Germinal center (tissue), 1 donor: ENCODE measurements around the gene CACNB4.
"Not testable (repeated sequence)": the region's sequence is repeated elsewhere in the genome, so short reads cannot be mapped to it uniquely, and the experiment has no call there.

ENCODE experiments used
- DNase-seq: peaks from one replicate; pipeline ENCODE4 v3.0.0; 2012; ENCODE audit warnings: mixed read lengths, low spot score

CACNB4 gene

GRCh38 chr2:152050915-152051314 is 47.9 kb downstream of the CACNB4 start:
- no peak for DNase-seq

GRCh38 chr2:152050341-152050740 is 48.5 kb downstream of the CACNB4 start:
- DNase-seq: no peak

DNA sequence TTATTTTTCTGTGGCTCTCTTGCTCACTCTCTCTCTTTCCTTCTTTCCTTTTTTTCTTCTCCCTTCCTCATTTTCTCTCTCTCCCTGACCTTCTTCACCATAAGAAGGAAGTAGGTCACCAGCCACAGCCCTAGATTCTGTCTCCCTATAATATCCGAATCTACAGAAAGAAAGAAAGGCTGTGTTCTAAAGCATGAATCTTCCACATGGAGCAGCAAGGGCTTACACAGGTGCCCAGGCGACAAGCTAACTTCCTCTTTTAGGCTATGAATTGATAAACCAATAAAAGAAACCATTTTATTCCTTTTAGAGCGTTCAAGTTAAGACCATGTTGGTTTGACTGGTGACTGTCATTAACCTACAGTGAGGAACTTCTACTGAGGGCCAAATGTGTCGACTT is 49.3 kb downstream of the CACNB4 start:
- peak; percentile 17 for DNase-seq

GRCh38 chr2:152047824-152048471 is 50.9 kb downstream of the CACNB4 start:
- peak; percentile 34 for DNase-seq

GRCh38 chr2:152046940-152047339 is 51.9 kb downstream of the CACNB4 start:
- peak; percentile 35 for DNase-seq

- DNase-seq: no peak
Measured at GRCh38 chr2:152042636-152043615, 55.9 kb downstream of the CACNB4 start.

- no peak for DNase-seq
Measured at GRCh38 chr2:152038441-152038958, 60.3 kb downstream of the CACNB4 start.

DNA sequence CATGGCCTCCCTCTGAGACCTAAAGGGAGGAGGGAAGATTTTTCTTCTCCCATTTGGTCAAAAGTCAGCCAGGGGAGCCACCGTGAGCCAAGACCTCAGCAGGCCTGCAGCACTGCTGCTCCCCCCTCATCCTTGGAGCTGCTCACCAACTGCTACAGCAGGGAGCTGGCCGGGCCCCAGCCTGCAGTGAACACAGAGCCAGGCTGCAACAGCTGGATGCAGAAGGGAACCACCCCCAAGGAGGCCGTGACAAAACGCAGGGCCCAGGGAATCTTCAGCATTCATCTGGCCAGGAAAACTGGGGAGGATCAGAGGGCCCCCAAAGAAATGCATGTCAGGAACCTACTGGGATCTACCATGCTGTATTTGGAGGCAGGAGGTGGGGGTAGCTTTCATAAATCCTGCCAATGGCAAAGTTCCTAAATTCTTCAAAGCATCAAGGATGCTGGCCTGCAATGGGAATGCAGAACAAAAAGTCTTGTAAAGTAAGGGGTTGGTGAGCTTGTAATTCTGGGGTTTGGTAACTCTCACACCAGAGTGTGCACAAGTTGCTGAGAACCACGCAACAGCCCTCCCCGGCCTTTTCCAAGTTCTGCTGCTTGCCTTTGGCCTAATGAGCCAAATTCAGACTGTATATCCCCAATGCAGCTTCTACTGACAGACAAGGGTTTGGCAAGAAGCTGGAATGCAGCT is 61.0 kb downstream of the CACNB4 start:
- no peak for DNase-seq

DNA sequence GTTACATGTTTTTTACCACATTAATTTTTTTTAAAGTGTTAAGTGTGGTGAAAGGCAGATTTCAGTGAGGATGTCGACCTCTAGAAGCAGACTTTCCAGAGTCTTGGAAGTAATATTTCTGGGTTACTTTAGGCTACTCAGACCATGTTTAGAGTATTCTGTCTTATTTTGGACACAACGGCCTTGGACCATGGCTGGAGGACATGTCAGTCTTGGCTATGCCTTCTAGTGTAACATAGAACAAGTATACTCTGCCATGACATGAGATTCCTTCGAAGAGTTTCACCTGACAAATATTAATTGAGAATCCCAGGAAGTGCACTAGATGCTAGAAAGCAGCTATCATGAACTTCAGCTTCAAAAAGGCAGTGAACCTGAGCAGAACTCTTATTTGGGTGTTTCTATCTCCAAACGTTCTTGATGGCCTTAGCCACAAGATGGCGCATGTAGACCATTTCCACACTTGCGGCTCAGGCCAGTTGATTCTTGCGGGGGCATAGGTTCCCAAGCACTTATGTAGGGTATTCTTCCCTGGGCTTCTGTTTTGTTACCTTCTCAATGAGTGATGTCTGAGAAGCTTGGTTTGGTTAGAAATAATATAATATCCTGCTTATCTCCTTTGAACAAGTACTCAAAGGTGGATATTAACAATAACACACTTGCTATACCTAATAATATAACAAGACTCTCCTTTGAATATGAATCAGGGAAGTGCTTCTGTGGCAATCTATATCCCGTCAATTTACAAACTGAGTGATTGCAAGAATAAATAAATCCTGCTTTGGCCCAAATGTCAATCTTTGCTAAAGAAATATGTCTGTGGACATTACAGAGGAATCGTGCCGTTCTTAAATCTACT is 62.0 kb downstream of the CACNB4 start:
- peak; percentile 62 for DNase-seq

GRCh38 chr2:152034257-152034801 is 64.5 kb downstream of the CACNB4 start:
- DNase-seq: no peak

DNA sequence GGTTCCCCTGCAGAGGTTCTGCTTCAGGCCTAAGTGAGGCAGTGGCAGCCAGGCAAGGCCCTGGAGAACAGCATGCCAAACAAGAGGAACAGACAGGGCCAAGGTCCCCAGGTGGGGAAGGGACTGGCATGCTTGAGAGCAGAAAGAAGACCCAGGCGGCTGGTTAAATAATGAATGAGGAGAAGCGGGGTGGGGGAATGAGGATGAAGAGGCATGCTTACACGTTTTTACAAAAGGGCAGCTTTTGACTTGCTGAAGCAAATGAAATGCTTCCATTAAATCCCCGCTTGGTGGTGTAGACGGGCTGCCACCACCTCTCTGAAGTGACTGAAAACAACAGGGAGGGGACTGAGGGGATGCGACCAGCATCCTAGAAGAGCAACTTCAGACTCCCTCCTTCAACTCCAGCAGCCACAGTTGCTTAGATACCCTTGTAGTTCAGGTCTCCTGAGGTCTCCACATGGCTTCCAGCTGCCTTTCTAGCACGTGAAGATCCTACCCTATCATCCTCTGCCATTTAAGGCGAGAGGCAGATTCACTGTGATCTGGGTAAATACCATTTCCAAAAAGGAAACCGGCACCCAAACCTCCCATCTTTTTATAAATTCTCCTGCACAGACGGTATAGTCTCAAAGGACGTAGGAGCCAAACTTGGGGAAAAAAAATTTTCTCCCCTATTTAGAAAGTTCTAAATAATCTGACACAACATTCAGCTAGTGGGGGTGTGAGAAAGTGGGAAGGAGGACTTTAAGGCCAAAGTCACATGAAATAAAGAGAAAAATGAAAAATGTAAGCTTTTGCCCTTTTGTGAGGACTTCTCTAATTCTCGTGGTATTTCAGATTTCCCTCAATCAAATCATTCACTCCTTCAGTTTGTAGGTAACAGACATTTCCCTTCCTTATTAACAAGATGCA is 65.6 kb downstream of the CACNB4 start:
- no peak for DNase-seq

DNA sequence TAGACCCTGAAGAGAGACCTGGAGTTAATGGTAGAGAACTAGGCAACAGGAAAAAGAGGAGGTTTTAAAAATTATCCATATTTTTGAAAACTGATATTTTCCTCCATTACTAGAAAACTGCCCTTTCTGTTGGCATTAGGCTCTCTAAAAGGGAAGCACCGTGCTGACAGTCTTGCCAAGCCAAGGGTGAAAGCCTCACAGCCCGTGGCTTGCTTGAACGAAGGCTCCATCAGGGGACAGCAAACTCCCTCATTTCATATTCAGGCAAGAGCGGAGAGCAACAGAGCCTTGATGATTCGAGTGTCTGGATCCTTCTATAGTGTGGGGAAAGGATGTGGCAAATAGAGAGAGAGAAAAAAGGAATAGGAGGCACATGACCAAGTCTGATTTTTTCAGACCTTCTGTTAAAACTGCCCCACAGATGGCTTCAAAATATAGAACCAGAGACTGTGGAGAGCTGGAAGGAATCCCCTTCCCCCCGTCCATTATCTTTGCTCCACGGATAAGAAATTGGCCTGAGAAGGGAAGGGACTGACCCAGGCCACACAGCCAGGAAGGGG is 67.0 kb downstream of the CACNB4 start:
- DNase-seq: no peak

DNA sequence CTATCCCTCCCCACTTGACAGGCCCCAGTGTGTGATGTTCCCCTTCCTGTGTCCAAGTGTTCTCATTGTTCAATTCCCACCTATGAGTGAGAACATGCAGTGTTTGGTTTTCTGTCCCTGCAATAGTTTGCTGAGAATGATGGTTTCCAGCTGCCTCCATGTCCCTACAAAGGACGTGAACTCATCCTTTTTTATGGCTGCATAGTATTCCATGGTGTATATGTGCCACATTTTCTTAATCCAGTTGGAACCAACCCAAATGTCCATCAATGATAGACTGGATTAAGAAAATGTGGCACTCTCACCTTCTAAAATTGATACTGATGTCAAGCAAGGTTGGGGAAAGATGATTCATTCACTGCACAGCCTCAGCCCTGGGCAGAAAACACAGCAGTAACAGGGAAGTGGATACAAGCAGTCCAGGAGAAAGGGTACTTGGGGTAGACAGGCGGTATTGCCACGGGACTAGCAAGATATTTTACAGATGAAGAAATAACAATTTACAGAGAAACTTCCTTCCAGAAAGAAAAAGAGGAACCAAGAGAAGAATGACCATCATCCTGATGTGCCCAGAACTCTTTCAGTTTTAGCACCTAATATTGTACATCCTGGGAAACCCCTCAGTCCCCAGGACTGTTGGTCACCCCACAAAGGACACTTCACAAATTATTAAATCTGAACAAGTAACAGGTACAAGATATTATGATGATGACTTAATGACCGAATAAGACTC is 68.1 kb downstream of the CACNB4 start:
- DNase-seq: not testable (repeated sequence)

GRCh38 chr2:152028182-152028862 is 70.5 kb downstream of the CACNB4 start:
- no peak for DNase-seq

- peak; percentile 56 for DNase-seq
Measured at GRCh38 chr2:152025678-152026287, 73.1 kb downstream of the CACNB4 start.

DNA sequence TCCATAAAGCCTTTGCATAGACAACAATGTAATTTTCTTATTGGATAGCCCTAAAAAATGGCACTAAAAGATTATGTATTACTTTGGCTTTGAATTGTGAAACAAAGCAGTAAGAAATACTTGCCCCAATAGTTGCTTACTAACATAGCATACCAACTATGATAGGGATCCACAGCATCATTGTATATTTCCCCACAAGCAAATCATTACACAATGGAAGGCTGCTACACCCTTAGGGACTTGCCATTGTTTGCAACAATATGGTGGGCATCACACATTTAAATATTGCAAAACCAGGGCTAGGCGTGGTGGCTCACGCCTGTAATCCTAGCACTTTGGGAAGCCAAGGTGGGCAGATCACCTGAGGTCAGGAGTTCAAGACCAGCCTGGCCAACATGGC is 74.4 kb downstream of the CACNB4 start:
- no peak for DNase-seq

GRCh38 chr2:152022090-152022489 is 76.8 kb downstream of the CACNB4 start:
- DNase-seq: no peak

DNA sequence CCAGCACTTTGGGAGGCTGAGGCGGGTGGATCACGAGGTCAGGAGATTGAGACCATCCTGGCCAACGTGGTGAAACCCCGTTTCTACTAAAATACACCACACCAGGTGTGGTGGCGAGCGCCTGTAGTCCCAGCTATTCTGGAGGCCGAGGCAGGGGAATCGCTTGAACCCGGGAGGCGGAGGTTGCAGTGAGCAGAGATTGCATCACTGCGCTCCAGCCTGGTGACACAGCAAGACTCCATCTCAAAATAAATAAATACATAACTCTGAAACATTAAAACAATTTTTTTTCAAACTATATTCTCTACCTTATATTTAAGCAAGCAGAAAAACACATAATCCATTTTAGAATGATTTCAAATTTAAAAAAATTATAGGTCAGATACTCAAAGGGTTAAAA is 77.8 kb downstream of the CACNB4 start:
- not testable (repeated sequence) for DNase-seq
